ENCODE data around the gene LRRC56.

DNA sequence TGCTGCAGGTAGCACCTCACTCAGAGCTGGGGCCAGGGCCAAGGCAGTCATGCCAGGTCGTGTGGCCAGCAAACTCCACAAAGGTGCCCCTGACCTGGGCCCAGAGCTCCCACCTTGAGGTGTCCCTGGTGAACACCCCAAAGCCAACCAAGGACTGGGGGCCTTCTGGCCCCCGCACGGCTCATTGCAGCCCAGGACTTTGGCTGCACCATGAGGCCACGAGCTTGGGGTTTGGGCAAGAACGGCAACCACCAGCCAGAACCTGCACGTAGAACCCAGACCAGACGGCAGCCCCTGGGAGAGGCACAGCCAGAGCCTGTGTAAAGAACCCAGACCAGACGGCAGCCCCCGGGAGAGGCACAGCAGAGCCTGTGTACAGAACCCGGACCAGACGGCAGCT, 7.8 kb downstream of the LRRC56 start:
- TF ChIP-seq CTCF (IDR thresholded peaks at IDR 0.05) (no peak), ZNF121 (CRISPR knock-in tag; IDR thresholded peaks at IDR 0.05) (no peak), ZSCAN18 (CRISPR knock-in tag; IDR thresholded peaks at IDR 0.05) (no peak), ZBTB21 (CRISPR knock-in tag; IDR thresholded peaks at IDR 0.05; ENCODE audit: borderline replicate concordance) (no peak), JUN (CRISPR knock-in tag; IDR thresholded peaks at IDR 0.05) (no peak), CREB1 (CRISPR knock-in tag; IDR thresholded peaks at IDR 0.05) (no peak), NFE2L1 (CRISPR knock-in tag; IDR thresholded peaks at IDR 0.05) (no peak)
